Fibroblast of lung (primary cell): ENCODE results near the gene RNF217. TPM values are rescaled to one million over a fixed set of nuclear protein-coding genes. Genes with fewer than 3 reads are reported as not detected.

Experiments
- DNase-seq, 2 donors: peaks; one replicate each; pipeline versions ENCODE4 v3.0.0 to v3.0.0-alpha.2; 2010; ENCODE audit warnings: low read depth in 2 of 2
- H2AFZ ChIP-seq: 2 replicates; pipeline ENCODE4 v1.5.1; 2012; ENCODE audit warnings: low read length, control low read depth, inconsistent platforms
- H3K27ac ChIP-seq: 2 replicates; pipeline ENCODE4 v1.5.1; 2011; ENCODE audit warnings: low read length, control low read depth; ENCODE audit not compliant: insufficient read depth
- H3K27me3 ChIP-seq: 2 replicates; pipeline ENCODE4 v1.5.1; 2011; ENCODE audit warnings: mild to moderate bottlenecking, low read length; ENCODE audit not compliant: control insufficient read depth, insufficient read depth
- H3K36me3 ChIP-seq: 2 replicates; pipeline ENCODE4 v1.5.1; 2011; ENCODE audit warnings: low read length; ENCODE audit not compliant: control insufficient read depth, insufficient read depth
- H3K4me1 ChIP-seq: 2 replicates; pipeline ENCODE4 v1.5.1; 2011; ENCODE audit warnings: low read length; ENCODE audit not compliant: control insufficient read depth, insufficient read depth; ENCODE audit errors: extremely low read depth
- H3K4me2 ChIP-seq: 2 replicates; pipeline ENCODE4 v1.5.1; 2011; ENCODE audit warnings: low read length, control low read depth; ENCODE audit not compliant: insufficient read depth; ENCODE audit errors: extremely low read depth
- H3K4me3 ChIP-seq, 4 experiments: fragments of 200-600 bp in 1 of 4; sonication (generic) in 1 of 4; replicated peaks in 1 of 4; 2 replicates each; pipeline ENCODE4 v1.5.1; 2011 to 2016; ENCODE audit warnings: low read length in 4 of 4, low read depth in 3 of 4, mild to moderate bottlenecking in 3 of 4, control low read depth in 2 of 4, inconsistent platforms in 1 of 4, mixed read lengths in 1 of 4; ENCODE audit not compliant: insufficient read depth in 1 of 4; ENCODE audit errors: control extremely low read depth in 1 of 4
- H3K79me2 ChIP-seq: 2 replicates; pipeline ENCODE4 v1.5.1; 2012; ENCODE audit warnings: mild to moderate bottlenecking, low read length, inconsistent platforms; ENCODE audit not compliant: control insufficient read depth, insufficient read depth
- H3K9ac ChIP-seq: 2 replicates; pipeline ENCODE4 v1.5.1; 2011; ENCODE audit warnings: mild to moderate bottlenecking, low read length, control low read depth; ENCODE audit not compliant: insufficient read depth
- H3K9me3 ChIP-seq: 2 replicates; pipeline ENCODE4 v1.5.1; 2012; ENCODE audit warnings: low read depth, low read length; ENCODE audit not compliant: control insufficient read depth, insufficient read depth
- H4K20me1 ChIP-seq: 2 replicates; pipeline ENCODE4 v1.5.1; 2011; ENCODE audit warnings: low read length; ENCODE audit not compliant: control insufficient read depth, insufficient read depth; ENCODE audit errors: extremely low read depth
- CTCF ChIP-seq, 2 donors: IDR thresholded peaks in 1 of 2; conservative IDR thresholded peaks in 1 of 2; 1 replicate in 1 of 2; 2 replicates in 1 of 2; pipeline ENCODE4 v1.5.1; 2011 to 2012; ENCODE audit warnings: low read length in 2 of 2, control low read depth in 1 of 2, inconsistent platforms in 1 of 2, low read depth in 1 of 2, mild to moderate bottlenecking in 1 of 2
- EZH2 ChIP-seq: IDR thresholded peaks from 2 replicates; pipeline ENCODE4 v1.5.1; 2012; ENCODE audit warnings: low read length, control low read depth, mild to moderate bottlenecking; ENCODE audit errors: missing control alignments
- polyA plus RNA-seq, 2 donors: library from polyadenylated mRNA; depleted of rRNA in 1 of 2; stranded (reverse) in 1 of 2; unstranded in 1 of 2; fragments of >200 nt; gene quantifications; 2 replicates each; pipeline ENCODE4 v1.2.1, GENCODE V29; 2011 to 2012; ENCODE audit warnings: missing spikeins in 1 of 2
- total RNA-seq: library from RNA; depleted of rRNA; stranded (reverse); fragments of >200 nt; gene quantifications from 2 replicates; pipeline ENCODE4 v1.2.1, GENCODE V29; 2014

Gene RNF217
- total and polyA plus RNA-seq, 2 donors (not counting 1 experiment from before 2014, with no cell fraction given), result 13.2 to 19.5 TPM

- H3K4me2 ChIP-seq, result no peak overlapping the region
- no peak for DNase-seq
- no peaks in the 10 kb centered on the region for H3K9me3 ChIP-seq
- no peak overlapping the region for H3K27ac ChIP-seq
- peaks cover 2% of the 10 kb centered on the region for H3K4me1 ChIP-seq
- no peaks in the 10 kb centered on the region for H3K36me3 ChIP-seq
- H3K9ac ChIP-seq, result no peak overlapping the region
- no peaks in the 10 kb centered on the region for H3K27me3 ChIP-seq
- H2AFZ ChIP-seq, result no peak overlapping the region
- no peaks in the 10 kb centered on the region for H4K20me1 ChIP-seq
- H3K79me2 ChIP-seq, result no peaks in the 10 kb centered on the region
- no peak for TF ChIP-seq EZH2
- no peak for TF ChIP-seq CTCF (conservative IDR thresholded peaks at IDR 0.05 in 1 of 2, IDR thresholded peaks at IDR 0.05 in 1 of 2; ENCODE audit: low read depth in 1 of 2, low read length in 2 of 2)
- no peak overlapping the region for H3K4me3 ChIP-seq
Measured at GRCh38 chr6:124943658-124944057, 18.6 kb upstream of the RNF217 start.

- Histone ChIP-seq H3K4me1 (peaks cover 2% of the 10 kb centered on the region), H4K20me1 (no peaks in the 10 kb centered on the region), H3K27me3 (no peaks in the 10 kb centered on the region), H3K4me2 (peak overlapping the region; percentile 44), H3K9me3 (no peaks in the 10 kb centered on the region), H3K9ac (no peak overlapping the region), H3K4me3 (no peak overlapping the region), H3K27ac (no peak overlapping the region), H3K79me2 (no peaks in the 10 kb centered on the region), H2AFZ (no peak overlapping the region), H3K36me3 (no peaks in the 10 kb centered on the region)
- DNase-seq, result peak; percentile 22 to 50
- TF ChIP-seq EZH2 (no peak), CTCF (conservative IDR thresholded peaks at IDR 0.05 in 1 of 2, IDR thresholded peaks at IDR 0.05 in 1 of 2; ENCODE audit: low read depth in 1 of 2, low read length in 2 of 2) (no peak)
Measured at GRCh38 chr6:124947971-124948451, 14.2 kb upstream of the RNF217 start.

GRCh38 chr6:124949706-124950105 is 12.5 kb upstream of the RNF217 start:
- Histone ChIP-seq H3K4me1 (peaks cover 2% of the 10 kb centered on the region), H3K27ac (no peak overlapping the region), H3K79me2 (no peaks in the 10 kb centered on the region), H3K9me3 (no peaks in the 10 kb centered on the region), H3K27me3 (no peaks in the 10 kb centered on the region), H3K4me3 (no peak overlapping the region), H4K20me1 (no peaks in the 10 kb centered on the region), H2AFZ (no peak overlapping the region), H3K4me2 (no peak overlapping the region), H3K36me3 (no peaks in the 10 kb centered on the region), H3K9ac (no peak overlapping the region)
- DNase-seq, result peak in 1 of 2 donors; percentile 13
- TF ChIP-seq CTCF (conservative IDR thresholded peaks at IDR 0.05 in 1 of 2, IDR thresholded peaks at IDR 0.05 in 1 of 2; ENCODE audit: low read depth in 1 of 2, low read length in 2 of 2), result no peak
- no peak for TF ChIP-seq EZH2
